SK-N-SH (cell line): Measurements from ENCODE around the gene ARCN1. TPM values are rescaled to one million over a fixed set of nuclear protein-coding genes. Genes with fewer than 3 reads are reported as not detected.
A peak's percentile ranks its signal among the peaks of the same experiment; 100 is the strongest.
"Not testable (repeated sequence)": the region's sequence is repeated elsewhere in the genome, so short reads cannot be mapped to it uniquely, and the experiment has no call there.

Source experiments
- CTCF ChIA-PET: fragments of 300-600, 350-600 bp; formaldehyde crosslinking; extraction: SDS; loops from one replicate; lab custom pipeline; 2021; lab: Yijun Ruan, JAX
- POLR2A ChIA-PET: fragments of 350-600 bp; sonication (Branson Sonifier 250); formaldehyde crosslinking; extraction: SDS; loops from one replicate; lab custom pipeline; 2020; ENCODE audit warnings: antibody characterized with exemption, inconsistent platforms; lab: Yijun Ruan, JAX
- DNase-seq: peaks from one replicate; pipeline ENCODE4 v3.0.0; 2012
- H2AFZ ChIP-seq: fragments of 200-600 bp; sonication (generic); 2 replicates; pipeline ENCODE4 v1.8.1; 2016; ENCODE audit warnings: antibody characterized with exemption, mild to moderate bottlenecking, low read depth
- H3F3A ChIP-seq: fragments of 200-600 bp; sonication (generic); replicated peaks from 2 replicates; pipeline ENCODE3; 2016; ENCODE audit warnings: antibody characterized with exemption, mild to moderate bottlenecking; ENCODE audit not compliant: insufficient read depth
- H3K27ac ChIP-seq, 2 experiments: fragments of 200-500 bp in 1 of 2; fragments of 200-600 bp in 1 of 2; sonication (Bioruptor generic) in 1 of 2; sonication (generic), shearing (Covaris generic) in 1 of 2; 2 replicates each; pipeline versions ENCODE4 v1.5.1 to v1.6.1; 2014 to 2016; ENCODE audit warnings: low read depth in 2 of 2, inconsistent platforms in 1 of 2, low read length in 1 of 2, mild to moderate bottlenecking in 1 of 2, mixed read lengths in 1 of 2
- H3K27me3 ChIP-seq: fragments of 200-600 bp; sonication (generic), shearing (Covaris generic); 2 replicates; pipeline ENCODE4 v1.6.1; 2016; ENCODE audit warnings: mixed run types; ENCODE audit not compliant: insufficient read depth
- H3K36me3 ChIP-seq, 2 experiments: fragments of 200-500 bp in 1 of 2; fragments of 200-600 bp in 1 of 2; sonication (Bioruptor generic) in 1 of 2; sonication (generic) in 1 of 2; replicated peaks in 1 of 2; 2 replicates each; pipeline versions ENCODE3 to v1.5.1; 2014 to 2016; ENCODE audit warnings: low read length in 1 of 2, mild to moderate bottlenecking in 1 of 2; ENCODE audit not compliant: insufficient read depth in 2 of 2, control insufficient read depth in 1 of 2
- H3K4me1 ChIP-seq, 2 experiments: fragments of 200-500 bp in 1 of 2; fragments of 200-600 bp in 1 of 2; sonication (Bioruptor generic) in 1 of 2; sonication (generic), shearing (Covaris generic) in 1 of 2; 2 replicates each; pipeline versions ENCODE4 v1.5.1 to v1.6.1; 2014 to 2016; ENCODE audit warnings: low read depth in 1 of 2, low read length in 1 of 2, mixed run types in 1 of 2; ENCODE audit not compliant: insufficient read depth in 2 of 2, control insufficient read depth in 1 of 2
- H3K4me2 ChIP-seq: fragments of 200-600 bp; sonication (generic), shearing (Covaris generic); 2 replicates; pipeline ENCODE4 v1.6.1; 2017; ENCODE audit warnings: mixed run types
- H3K4me3 ChIP-seq, 2 experiments: fragments of 200-500 bp in 1 of 2; fragments of 200-600 bp in 1 of 2; sonication (Bioruptor generic) in 1 of 2; sonication (generic), shearing (Covaris generic) in 1 of 2; 2 replicates each; pipeline versions ENCODE4 v1.5.1 to v1.8.1; 2014 to 2016; ENCODE audit warnings: low read depth in 2 of 2, inconsistent platforms in 1 of 2, low read length in 1 of 2, mild to moderate bottlenecking in 1 of 2, mixed read lengths in 1 of 2, moderate library complexity in 1 of 2
- H3K79me2 ChIP-seq: fragments of 200-600 bp; sonication (generic); 2 replicates; pipeline ENCODE4 v1.8.1; 2017; ENCODE audit warnings: mild to moderate bottlenecking; ENCODE audit not compliant: insufficient read depth
- H3K9ac ChIP-seq: fragments of 200-600 bp; sonication (generic); 2 replicates; pipeline ENCODE4 v1.6.1; 2017; ENCODE audit warnings: mixed run types
- H3K9me2 ChIP-seq: fragments of 200-600 bp; sonication (generic); 2 replicates; pipeline ENCODE4 v1.6.1; 2017; ENCODE audit warnings: mixed run types
- H3K9me3 ChIP-seq: fragments of 200-600 bp; sonication (generic); 2 replicates; pipeline ENCODE4 v1.6.1; 2017; ENCODE audit warnings: mixed run types, mild to moderate bottlenecking, moderate library complexity
- H4K20me1 ChIP-seq: fragments of 200-600 bp; sonication (generic); 2 replicates; pipeline ENCODE4 v1.6.1; 2017; ENCODE audit warnings: mild to moderate bottlenecking, mixed run types; ENCODE audit not compliant: insufficient read depth
- EZH2phosphoT487 ChIP-seq: fragments of 200-600 bp; sonication (generic); IDR thresholded peaks from 2 replicates; pipeline ENCODE4 v1.6.1; 2017; ENCODE audit warnings: low read depth, mixed run types, mild to moderate bottlenecking, antibody characterized with exemption, moderate library complexity, borderline replicate concordance
- GABPA ChIP-seq: IDR thresholded peaks from 2 replicates; pipeline ENCODE4 v1.4.0; 2012; ENCODE audit warnings: low read depth, mild to moderate bottlenecking
- JUND ChIP-seq: IDR thresholded peaks from 2 replicates; pipeline ENCODE4 v1.4.0; 2012
- MEF2A ChIP-seq: IDR thresholded peaks from 2 replicates; pipeline ENCODE4 v1.4.0; 2012; ENCODE audit warnings: low read depth, borderline replicate concordance
- MXI1 ChIP-seq: IDR thresholded peaks from 2 replicates; pipeline ENCODE4 v1.6.1; 2012; ENCODE audit warnings: mild to moderate bottlenecking, low read depth, low read length, improper control_type of control experiment
- RAD21 ChIP-seq: IDR thresholded peaks from 2 replicates; pipeline ENCODE4 v1.6.1; 2012; ENCODE audit warnings: mild to moderate bottlenecking, low read length
- RCOR1 ChIP-seq: fragments of 150-350 bp; IDR thresholded peaks from 2 replicates; pipeline ENCODE4 v1.6.1; 2017; ENCODE audit warnings: antibody characterized with exemption, low read length
- RFX5 ChIP-seq: IDR thresholded peaks from 2 replicates; pipeline ENCODE4 v1.6.1; 2012; ENCODE audit warnings: mild to moderate bottlenecking, improper control_type of control experiment, low read length
- RXRA ChIP-seq: IDR thresholded peaks from 2 replicates; pipeline ENCODE4 v1.4.0; 2012; ENCODE audit warnings: low read depth, mild to moderate bottlenecking, borderline replicate concordance
- YY1 ChIP-seq: IDR thresholded peaks from 2 replicates; pipeline ENCODE4 v1.4.0; 2012; ENCODE audit warnings: low read depth, mild to moderate bottlenecking
- WGBS: methylation state at CpG from one replicate; pipeline ENCODE4 v1.1.6; 2017; ENCODE audit warnings: low lambda C conversion rate; 5-methylcytosine and 5-hydroxymethylcytosine counted together
- polyA plus RNA-seq, 3 experiments: library from polyadenylated mRNA; depleted of rRNA; stranded (reverse); fragments of >200 nt; gene quantifications; 2 replicates each; pipeline ENCODE4 v1.2.3, GENCODE V29; 2012
- TF ChIP-seq, protein P1 (sequence below): IDR thresholded peaks from 2 replicates; pipeline ENCODE4 v1.6.1; 2012; ENCODE audit warnings: mild to moderate bottlenecking, low read depth, low read length, moderate library complexity
- TF ChIP-seq, protein P2 (sequence below): fragments of 150-350 bp; IDR thresholded peaks from 2 replicates; pipeline ENCODE4 v1.6.1; 2017; ENCODE audit warnings: antibody characterized with exemption, low read length, low read depth, borderline replicate concordance

The ARCN1 gene
- polyA plus RNA-seq, 1 of the 3 experiments (the other 2 are of a cell fraction) = 128 TPM

DNA sequence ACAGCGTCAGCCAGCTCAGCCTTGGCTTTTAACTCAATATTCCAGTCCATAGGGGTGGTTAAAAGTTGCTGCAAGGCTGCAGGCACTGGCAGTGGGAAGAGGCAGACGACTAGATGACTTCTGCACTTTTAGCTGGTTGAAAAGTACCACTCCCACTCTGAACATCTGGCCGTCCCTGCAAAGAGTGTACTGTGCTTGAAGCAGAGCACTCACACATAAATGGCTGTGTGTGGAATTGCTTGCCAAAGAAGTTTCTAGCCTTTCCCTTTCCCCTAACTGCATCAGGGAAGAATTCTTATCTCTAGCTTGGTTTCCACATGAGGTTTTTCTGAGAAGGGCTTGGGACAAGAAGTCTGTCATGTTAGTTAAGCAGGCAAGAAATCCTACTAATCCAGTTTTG, 30.1 kb downstream of the ARCN1 start (continued):
- TF ChIP-seq, protein P1, sequence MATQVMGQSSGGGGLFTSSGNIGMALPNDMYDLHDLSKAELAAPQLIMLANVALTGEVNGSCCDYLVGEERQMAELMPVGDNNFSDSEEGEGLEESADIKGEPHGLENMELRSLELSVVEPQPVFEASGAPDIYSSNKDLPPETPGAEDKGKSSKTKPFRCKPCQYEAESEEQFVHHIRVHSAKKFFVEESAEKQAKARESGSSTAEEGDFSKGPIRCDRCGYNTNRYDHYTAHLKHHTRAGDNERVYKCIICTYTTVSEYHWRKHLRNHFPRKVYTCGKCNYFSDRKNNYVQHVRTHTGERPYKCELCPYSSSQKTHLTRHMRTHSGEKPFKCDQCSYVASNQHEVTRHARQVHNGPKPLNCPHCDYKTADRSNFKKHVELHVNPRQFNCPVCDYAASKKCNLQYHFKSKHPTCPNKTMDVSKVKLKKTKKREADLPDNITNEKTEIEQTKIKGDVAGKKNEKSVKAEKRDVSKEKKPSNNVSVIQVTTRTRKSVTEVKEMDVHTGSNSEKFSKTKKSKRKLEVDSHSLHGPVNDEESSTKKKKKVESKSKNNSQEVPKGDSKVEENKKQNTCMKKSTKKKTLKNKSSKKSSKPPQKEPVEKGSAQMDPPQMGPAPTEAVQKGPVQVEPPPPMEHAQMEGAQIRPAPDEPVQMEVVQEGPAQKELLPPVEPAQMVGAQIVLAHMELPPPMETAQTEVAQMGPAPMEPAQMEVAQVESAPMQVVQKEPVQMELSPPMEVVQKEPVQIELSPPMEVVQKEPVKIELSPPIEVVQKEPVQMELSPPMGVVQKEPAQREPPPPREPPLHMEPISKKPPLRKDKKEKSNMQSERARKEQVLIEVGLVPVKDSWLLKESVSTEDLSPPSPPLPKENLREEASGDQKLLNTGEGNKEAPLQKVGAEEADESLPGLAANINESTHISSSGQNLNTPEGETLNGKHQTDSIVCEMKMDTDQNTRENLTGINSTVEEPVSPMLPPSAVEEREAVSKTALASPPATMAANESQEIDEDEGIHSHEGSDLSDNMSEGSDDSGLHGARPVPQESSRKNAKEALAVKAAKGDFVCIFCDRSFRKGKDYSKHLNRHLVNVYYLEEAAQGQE = no peak
- TF ChIP-seq RFX5 = no peak
- no peak for TF ChIP-seq GABPA
- no peak for TF ChIP-seq MXI1
- TF ChIP-seq EZH2phosphoT487 = no peak
- TF ChIP-seq, protein P2, sequence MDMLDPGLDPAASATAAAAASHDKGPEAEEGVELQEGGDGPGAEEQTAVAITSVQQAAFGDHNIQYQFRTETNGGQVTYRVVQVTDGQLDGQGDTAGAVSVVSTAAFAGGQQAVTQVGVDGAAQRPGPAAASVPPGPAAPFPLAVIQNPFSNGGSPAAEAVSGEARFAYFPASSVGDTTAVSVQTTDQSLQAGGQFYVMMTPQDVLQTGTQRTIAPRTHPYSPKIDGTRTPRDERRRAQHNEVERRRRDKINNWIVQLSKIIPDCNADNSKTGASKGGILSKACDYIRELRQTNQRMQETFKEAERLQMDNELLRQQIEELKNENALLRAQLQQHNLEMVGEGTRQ = no peak
- no peak for TF ChIP-seq YY1
- no peak for TF ChIP-seq RCOR1
- no peak for TF ChIP-seq RXRA
- no peak for TF ChIP-seq MEF2A
- TF ChIP-seq RAD21 = no peak
- TF ChIP-seq JUND = no peak

DNA sequence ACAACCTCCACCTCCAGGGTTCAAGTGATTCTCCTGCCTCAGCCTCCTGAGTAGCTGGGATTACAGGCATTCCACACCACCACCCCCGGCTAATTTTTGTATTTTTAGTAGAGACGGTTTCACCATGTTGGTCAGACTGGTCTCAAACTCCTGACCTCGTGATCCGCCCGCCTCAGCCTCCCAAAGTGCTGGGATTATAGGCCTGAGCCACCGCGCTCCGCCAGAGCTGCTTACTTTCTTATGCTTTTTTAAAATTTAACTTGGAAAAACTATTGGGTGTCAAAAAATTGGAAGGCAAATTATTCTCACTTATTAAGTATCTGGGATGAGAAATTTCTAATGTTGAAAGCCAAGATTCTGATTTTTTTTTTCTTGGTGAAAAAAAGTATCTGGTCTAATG, 31.5 kb downstream of the ARCN1 start:
- POLR2A ChIA-PET = interaction anchor here (3.3 kb wide), 1 partner anchor 17 kb away, joined by 15 read pairs; no protein-coding TSS in a partner anchor
- H3K4me1 ChIP-seq = peaks cover 24 to 28% of the 10 kb centered on the region in 2 experiments
- peak overlapping the region in 1 of 2 experiments; percentile 73; a peak in 1 of 4 replicates for H3K27ac ChIP-seq
- H3K79me2 ChIP-seq = peaks cover 12% of the 10 kb centered on the region; the same call in 1 of the 2 replicates
- H3K27me3 ChIP-seq, H3K9ac ChIP-seq, H2AFZ ChIP-seq, H3K9me2 ChIP-seq, H3K9me3 ChIP-seq, H4K20me1 ChIP-seq, H3K4me3 ChIP-seq, DNase-seq, H3K4me2 ChIP-seq: not testable (repeated sequence)
- 99% methylated on average over 8 of the region's 8 CpGs for WGBS
- peaks cover 54% of the 10 kb centered on the region for H3F3A ChIP-seq
- CTCF ChIA-PET = interaction anchor here (0.7 to 10.8 kb wide), 7 partner anchors 8 to 86 kb away, joined by 3 to 79 read pairs (median 22); no protein-coding TSS in a partner anchor
- peaks cover 29 to 46% of the 10 kb centered on the region in 2 experiments for H3K36me3 ChIP-seq
